ENCODE measurements around the gene ATP8A2. TPM values are rescaled to one million over a fixed set of nuclear protein-coding genes. Genes with fewer than 3 reads are reported as not detected.

ATP8A2 gene
- total RNA-seq, 1 experiment from 2014 or later, result not detected

DNA sequence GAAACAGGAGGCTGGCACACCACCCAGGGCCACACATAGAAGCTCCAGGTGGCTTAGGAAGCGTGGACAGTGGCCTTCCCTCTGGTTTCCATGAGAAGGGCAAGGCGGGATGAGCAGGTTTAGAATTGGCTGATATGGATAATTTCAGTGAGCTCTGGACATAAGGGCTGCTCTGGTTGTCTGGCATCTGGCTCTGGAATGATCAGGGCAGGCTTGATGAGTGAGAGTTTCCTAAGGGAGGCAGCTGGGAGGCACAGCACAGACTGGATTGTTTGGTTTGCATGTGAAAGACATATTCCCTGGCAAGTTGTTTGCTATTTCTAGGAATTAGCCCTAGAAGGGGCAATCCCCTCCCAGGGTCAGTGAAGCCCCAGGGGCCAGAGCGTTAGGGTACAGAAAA lies 129.5 kb downstream of the ATP8A2 start:
- Histone ChIP-seq H3K36me3 (ENCODE audit: control insufficient read depth, insufficient read depth, low read length) (no peaks in the 10 kb centered on the region), H3K9me3 (ENCODE audit: control insufficient read depth, insufficient read depth, low read depth, low read length) (no peaks in the 10 kb centered on the region), H3K27me3 (ENCODE audit: control insufficient read depth, insufficient read depth, low read length) (no peaks in the 10 kb centered on the region), H3K4me1 (ENCODE audit: control insufficient read depth, insufficient read depth, low read length) (no peaks in the 10 kb centered on the region), H3K27ac (ENCODE audit: low read length) (no peak overlapping the region), H3K4me3 (ENCODE audit: low read depth in 2 of 2, low read length in 2 of 2) (no peak overlapping the region)
- BruUV-seq (replicated peaks), result no TSS peak
- TF ChIP-seq SIN3A (IDR thresholded peaks at IDR 0.05; ENCODE audit: borderline replicate concordance, insufficient read depth, low read depth, low read length) (no peak), POLR2AphosphoS5 (IDR thresholded peaks at IDR 0.05; ENCODE audit: low read depth, low read length) (no peak), TCF7L2 (IDR thresholded peaks at IDR 0.05; ENCODE audit: low read depth, low read length) (no peak)
- TF ChIP-seq, protein P1, sequence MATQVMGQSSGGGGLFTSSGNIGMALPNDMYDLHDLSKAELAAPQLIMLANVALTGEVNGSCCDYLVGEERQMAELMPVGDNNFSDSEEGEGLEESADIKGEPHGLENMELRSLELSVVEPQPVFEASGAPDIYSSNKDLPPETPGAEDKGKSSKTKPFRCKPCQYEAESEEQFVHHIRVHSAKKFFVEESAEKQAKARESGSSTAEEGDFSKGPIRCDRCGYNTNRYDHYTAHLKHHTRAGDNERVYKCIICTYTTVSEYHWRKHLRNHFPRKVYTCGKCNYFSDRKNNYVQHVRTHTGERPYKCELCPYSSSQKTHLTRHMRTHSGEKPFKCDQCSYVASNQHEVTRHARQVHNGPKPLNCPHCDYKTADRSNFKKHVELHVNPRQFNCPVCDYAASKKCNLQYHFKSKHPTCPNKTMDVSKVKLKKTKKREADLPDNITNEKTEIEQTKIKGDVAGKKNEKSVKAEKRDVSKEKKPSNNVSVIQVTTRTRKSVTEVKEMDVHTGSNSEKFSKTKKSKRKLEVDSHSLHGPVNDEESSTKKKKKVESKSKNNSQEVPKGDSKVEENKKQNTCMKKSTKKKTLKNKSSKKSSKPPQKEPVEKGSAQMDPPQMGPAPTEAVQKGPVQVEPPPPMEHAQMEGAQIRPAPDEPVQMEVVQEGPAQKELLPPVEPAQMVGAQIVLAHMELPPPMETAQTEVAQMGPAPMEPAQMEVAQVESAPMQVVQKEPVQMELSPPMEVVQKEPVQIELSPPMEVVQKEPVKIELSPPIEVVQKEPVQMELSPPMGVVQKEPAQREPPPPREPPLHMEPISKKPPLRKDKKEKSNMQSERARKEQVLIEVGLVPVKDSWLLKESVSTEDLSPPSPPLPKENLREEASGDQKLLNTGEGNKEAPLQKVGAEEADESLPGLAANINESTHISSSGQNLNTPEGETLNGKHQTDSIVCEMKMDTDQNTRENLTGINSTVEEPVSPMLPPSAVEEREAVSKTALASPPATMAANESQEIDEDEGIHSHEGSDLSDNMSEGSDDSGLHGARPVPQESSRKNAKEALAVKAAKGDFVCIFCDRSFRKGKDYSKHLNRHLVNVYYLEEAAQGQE (IDR thresholded peaks at IDR 0.05; ENCODE audit: insufficient read depth in 1 of 2, low read depth in 2 of 2, low read length in 1 of 2), result no peak
- TF ChIP-seq, protein P2, sequence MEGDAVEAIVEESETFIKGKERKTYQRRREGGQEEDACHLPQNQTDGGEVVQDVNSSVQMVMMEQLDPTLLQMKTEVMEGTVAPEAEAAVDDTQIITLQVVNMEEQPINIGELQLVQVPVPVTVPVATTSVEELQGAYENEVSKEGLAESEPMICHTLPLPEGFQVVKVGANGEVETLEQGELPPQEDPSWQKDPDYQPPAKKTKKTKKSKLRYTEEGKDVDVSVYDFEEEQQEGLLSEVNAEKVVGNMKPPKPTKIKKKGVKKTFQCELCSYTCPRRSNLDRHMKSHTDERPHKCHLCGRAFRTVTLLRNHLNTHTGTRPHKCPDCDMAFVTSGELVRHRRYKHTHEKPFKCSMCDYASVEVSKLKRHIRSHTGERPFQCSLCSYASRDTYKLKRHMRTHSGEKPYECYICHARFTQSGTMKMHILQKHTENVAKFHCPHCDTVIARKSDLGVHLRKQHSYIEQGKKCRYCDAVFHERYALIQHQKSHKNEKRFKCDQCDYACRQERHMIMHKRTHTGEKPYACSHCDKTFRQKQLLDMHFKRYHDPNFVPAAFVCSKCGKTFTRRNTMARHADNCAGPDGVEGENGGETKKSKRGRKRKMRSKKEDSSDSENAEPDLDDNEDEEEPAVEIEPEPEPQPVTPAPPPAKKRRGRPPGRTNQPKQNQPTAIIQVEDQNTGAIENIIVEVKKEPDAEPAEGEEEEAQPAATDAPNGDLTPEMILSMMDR (IDR thresholded peaks at IDR 0.05), result no peak
- intact Hi-C loops (cut with micrococcal nuclease; ENCODE audit: unreplicated experiment), result no loop called here
- ATAC-seq, result no peak
- in situ Hi-C loops (cut with HindIII; ENCODE audit: low pct_unique_long_range_greater_than_20kb, low sequenced_read_pairs), result no loop called here
- POLR2A ChIA-PET, result no interaction called here
- CTCF ChIA-PET, result no interaction called here
- DNase-seq (ENCODE audit: low read depth, low spot score), result no peak

DNA sequence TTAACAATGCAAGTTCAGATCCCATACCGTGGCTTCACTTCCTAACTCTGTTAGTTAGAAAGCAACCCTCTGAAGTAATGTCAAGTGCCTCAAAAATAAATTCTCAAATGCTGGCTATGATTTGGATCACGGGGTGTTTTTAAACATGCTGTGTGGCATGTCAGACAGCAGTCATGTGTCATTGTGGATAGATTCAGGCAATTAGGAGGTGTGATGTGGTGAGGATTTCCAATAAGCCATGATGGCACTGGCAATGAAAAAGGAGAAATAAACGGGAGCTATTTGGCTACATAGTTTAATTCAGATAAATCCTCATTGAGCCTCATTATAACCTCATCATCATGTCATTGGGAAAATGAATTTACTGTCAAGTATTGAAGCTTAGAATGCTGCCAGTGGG lies 130.3 kb downstream of the ATP8A2 start:
- H3K4me3 ChIP-seq (ENCODE audit: low read depth in 2 of 2, low read length in 2 of 2), result no peak overlapping the region
- in situ Hi-C loops (cut with HindIII; ENCODE audit: low pct_unique_long_range_greater_than_20kb, low sequenced_read_pairs), result no loop called here
- H3K27ac ChIP-seq (ENCODE audit: low read length), result no peak overlapping the region
- POLR2A ChIA-PET, result no interaction called here
- CTCF ChIA-PET, result no interaction called here
- H3K36me3 ChIP-seq (ENCODE audit: control insufficient read depth, insufficient read depth, low read length), result no peaks in the 10 kb centered on the region
- DNase-seq (ENCODE audit: low read depth, low spot score), result no peak
- H3K4me1 ChIP-seq (ENCODE audit: control insufficient read depth, insufficient read depth, low read length), result no peaks in the 10 kb centered on the region
- H3K9me3 ChIP-seq (ENCODE audit: control insufficient read depth, insufficient read depth, low read depth, low read length), result no peaks in the 10 kb centered on the region
- TF ChIP-seq, protein P2 (IDR thresholded peaks at IDR 0.05), result no peak
- no peak for TF ChIP-seq TCF7L2 (IDR thresholded peaks at IDR 0.05; ENCODE audit: low read depth, low read length)
- TF ChIP-seq SIN3A (IDR thresholded peaks at IDR 0.05; ENCODE audit: borderline replicate concordance, insufficient read depth, low read depth, low read length), result no peak
- no peak for TF ChIP-seq POLR2AphosphoS5 (IDR thresholded peaks at IDR 0.05; ENCODE audit: low read depth, low read length)
- TF ChIP-seq, protein P1 (IDR thresholded peaks at IDR 0.05; ENCODE audit: insufficient read depth in 1 of 2, low read depth in 2 of 2, low read length in 1 of 2), result no peak
- intact Hi-C loops (cut with micrococcal nuclease; ENCODE audit: unreplicated experiment), result no loop called here
- BruUV-seq (replicated peaks), result no TSS peak
- ATAC-seq, result no peak
- H3K27me3 ChIP-seq (ENCODE audit: control insufficient read depth, insufficient read depth, low read length), result no peaks in the 10 kb centered on the region

All from Panc1 (cell line).